Hair follicular keratinocyte (primary cell): Measurements from ENCODE around the gene PIK3R1. TPM values are rescaled to one million over a fixed set of nuclear protein-coding genes. Genes with fewer than 3 reads are reported as not detected.

ENCODE experiments used
- total RNA-seq: library from RNA; depleted of rRNA; stranded (reverse); fragments of >200 nt; gene quantifications from 2 replicates; pipeline ENCODE4 v1.2.3, GENCODE V29; 2015

The PIK3R1 gene
- 13.0 and 13.6 TPM in 2 replicates for total RNA-seq

GRCh38 chr5:68215208-68215897 lies at the start of gene PIK3R1:
TSS of gene PIK3R1 (plus strand) at chr5:68215756. CDS start at chr5:68226676, 10,920 bp downstream.

